ENCODE data around the gene RPS8.

RPS8 gene

DNA sequence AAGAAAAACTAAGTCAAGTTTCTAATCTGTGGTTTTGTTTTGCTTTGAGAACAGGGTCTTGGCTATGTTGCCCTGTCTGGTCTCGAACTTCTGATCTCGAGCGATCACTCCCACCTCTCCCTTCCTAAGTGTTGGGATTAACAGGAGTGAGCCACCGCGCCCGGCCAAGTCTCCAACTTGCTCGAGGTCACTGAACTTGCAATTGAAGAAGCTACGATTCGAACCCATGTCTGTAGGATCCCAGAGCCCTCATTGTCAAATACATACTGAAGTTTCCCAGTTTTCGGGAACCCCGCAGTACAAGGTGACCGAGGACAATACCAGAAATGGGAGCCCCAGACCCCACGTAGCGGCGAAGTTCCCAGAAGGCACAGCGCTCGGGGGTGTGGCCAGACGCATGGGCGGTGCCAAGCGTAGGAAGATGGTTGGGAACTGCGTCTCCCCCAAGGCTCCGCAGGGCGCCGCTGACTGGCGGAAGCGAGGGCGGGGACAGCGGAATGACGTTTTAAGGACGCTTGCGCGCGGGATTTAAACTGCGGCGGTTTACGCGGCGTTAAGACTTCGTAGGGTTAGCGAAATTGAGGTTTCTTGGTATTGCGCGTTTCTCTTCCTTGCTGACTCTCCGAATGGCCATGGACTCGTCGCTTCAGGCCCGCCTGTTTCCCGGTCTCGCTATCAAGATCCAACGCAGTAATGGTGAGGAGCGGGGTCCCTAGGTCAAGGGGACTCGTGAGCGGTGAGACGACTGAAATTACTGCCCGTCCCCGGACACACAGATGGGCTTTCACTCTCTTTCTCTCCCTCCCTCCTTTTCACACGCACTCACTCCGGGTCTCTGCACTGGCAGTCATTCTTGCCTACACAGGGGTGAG, 35.8 kb upstream of the RPS8 start, which contains the start of gene KIF2C:
KIF2C (plus strand) TSS at position 531 of the 872 bp plus-strand sequence; CDS start at position 627, 96 bp downstream.
- TF ChIP-seq, protein P1, sequence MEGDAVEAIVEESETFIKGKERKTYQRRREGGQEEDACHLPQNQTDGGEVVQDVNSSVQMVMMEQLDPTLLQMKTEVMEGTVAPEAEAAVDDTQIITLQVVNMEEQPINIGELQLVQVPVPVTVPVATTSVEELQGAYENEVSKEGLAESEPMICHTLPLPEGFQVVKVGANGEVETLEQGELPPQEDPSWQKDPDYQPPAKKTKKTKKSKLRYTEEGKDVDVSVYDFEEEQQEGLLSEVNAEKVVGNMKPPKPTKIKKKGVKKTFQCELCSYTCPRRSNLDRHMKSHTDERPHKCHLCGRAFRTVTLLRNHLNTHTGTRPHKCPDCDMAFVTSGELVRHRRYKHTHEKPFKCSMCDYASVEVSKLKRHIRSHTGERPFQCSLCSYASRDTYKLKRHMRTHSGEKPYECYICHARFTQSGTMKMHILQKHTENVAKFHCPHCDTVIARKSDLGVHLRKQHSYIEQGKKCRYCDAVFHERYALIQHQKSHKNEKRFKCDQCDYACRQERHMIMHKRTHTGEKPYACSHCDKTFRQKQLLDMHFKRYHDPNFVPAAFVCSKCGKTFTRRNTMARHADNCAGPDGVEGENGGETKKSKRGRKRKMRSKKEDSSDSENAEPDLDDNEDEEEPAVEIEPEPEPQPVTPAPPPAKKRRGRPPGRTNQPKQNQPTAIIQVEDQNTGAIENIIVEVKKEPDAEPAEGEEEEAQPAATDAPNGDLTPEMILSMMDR (conservative IDR thresholded peaks at IDR 0.05; ENCODE audit: control insufficient read depth, insufficient read depth, low read depth, low read length): no peak
- peak; percentile 97 for DNase-seq (ENCODE audit: low read depth)
- peak within 1 kb of the TSS; percentile 98 for H3K4me3 ChIP-seq (ENCODE audit: control insufficient read depth, low read depth, low read length)

DNA sequence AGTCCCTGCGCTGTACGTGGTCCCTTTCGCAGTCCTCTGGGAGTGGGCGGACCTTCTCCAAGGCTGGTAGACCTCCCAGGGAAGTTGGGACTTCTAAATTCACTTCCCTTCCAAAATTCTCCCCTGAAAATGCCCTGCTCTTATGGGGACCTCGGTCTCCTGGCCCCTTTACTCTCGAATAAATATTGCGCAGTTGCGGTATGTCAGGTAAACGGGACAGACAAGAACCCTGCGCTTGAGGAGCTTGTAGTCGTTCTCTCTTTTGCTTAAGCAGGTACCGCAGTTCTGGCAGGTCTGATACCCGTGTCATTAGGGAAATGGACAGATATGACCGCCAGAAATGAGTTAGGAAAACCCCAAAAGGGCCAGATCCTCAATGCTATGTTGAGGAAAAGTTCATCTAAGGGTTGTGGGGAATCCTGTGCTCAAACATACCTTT, 35.1 kb upstream of the RPS8 start:
- H3K4me3 ChIP-seq (ENCODE audit: control insufficient read depth, low read depth, low read length): peak overlapping the region; percentile 98
- DNase-seq (ENCODE audit: low read depth): no peak
- TF ChIP-seq, protein P1 (conservative IDR thresholded peaks at IDR 0.05; ENCODE audit: control insufficient read depth, insufficient read depth, low read depth, low read length): no peak

DNA sequence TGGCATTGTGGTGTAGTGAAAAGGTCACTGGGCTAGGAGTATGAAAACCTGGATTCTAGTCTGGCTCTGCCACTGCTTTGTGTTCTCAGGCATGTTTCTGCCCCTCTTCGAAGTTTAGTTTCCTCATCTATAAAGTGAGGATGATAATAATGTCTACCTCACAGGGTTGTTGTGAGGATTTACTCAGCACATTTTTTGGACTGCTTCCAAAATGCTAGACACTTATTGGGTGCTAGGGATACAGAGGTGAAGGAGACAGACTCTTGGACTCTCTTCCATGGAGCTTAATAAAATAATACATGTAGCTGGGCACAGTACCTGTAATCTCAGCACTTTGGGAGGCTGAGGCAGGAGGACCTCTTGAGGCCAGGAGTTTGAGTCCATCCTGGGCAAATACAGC, 32.1 kb upstream of the RPS8 start:
- TF ChIP-seq, protein P1 (conservative IDR thresholded peaks at IDR 0.05; ENCODE audit: control insufficient read depth, insufficient read depth, low read depth, low read length): no peak

DNA sequence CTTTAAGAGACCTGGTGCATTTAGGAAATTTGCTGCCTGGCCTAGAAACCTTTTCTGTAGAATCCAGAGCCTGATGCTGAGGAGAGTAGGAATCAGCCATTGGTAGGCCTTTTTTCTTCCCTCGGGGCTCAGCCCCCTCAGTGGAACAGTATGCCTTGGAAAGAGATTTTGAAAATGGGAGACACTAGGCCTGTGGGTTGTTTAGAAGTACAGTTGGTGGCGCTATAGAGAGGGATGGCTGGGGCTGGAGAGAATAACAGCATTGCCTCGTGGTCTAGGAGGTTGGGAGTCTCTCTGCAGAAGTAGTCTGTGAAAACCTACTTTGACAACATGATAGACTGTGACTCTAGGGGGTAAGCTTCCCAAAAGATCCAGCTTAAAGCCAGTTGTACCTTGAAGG, 27.5 kb upstream of the RPS8 start:
- no peak overlapping the region for H3K4me3 ChIP-seq (ENCODE audit: control insufficient read depth, low read depth, low read length)
- no peak for DNase-seq (ENCODE audit: low read depth)
- TF ChIP-seq, protein P1 (conservative IDR thresholded peaks at IDR 0.05; ENCODE audit: control insufficient read depth, insufficient read depth, low read depth, low read length): peak; percentile 13

More for the DNA sequence above, 32.1 kb upstream of the RPS8 start:
- no peak for DNase-seq (ENCODE audit: low read depth)
- H3K4me3 ChIP-seq (ENCODE audit: control insufficient read depth, low read depth, low read length): no peak overlapping the region

DNA sequence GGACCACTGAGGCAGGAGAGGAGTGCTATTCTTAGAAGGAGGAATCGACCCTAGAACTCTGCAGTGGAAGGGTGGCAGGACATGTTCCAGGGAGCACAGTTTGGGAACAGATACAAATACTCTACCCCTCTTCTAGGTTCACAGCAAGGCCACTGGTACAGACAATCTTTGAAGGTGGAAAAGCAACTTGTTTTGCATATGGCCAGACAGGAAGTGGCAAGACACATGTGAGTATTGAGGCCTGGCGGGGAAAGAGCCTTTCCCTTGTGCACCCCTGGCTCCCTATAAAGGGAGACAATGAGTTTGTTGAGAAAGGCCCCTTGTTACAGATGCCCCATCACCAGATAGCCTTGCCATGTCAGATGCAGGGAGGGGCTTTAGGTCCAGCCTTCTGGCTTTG, 17.9 kb upstream of the RPS8 start:
- no peak overlapping the region for H3K4me3 ChIP-seq (ENCODE audit: control insufficient read depth, low read depth, low read length)
- TF ChIP-seq, protein P1 (conservative IDR thresholded peaks at IDR 0.05; ENCODE audit: control insufficient read depth, insufficient read depth, low read depth, low read length): no peak
- no peak for DNase-seq (ENCODE audit: low read depth)

DNA sequence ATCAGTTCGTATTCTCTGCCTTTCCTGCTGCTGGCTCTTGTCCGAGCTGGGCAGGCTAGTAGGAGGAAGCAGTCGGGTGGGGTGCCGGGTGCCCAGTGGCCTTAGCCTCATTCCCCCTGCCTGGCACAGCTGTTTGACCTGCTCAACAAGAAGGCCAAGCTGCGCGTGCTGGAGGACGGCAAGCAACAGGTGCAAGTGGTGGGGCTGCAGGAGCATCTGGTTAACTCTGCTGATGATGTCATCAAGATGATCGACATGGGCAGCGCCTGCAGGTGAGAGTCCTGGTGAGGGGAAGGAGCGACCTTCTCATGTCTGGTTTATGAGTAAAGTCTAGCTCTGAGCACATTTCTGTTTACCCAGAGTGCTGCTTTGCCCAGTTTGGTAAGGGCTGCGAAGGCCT, 16.3 kb upstream of the RPS8 start:
- H3K4me3 ChIP-seq (ENCODE audit: control insufficient read depth, low read depth, low read length): no peak overlapping the region
- TF ChIP-seq, protein P1 (conservative IDR thresholded peaks at IDR 0.05; ENCODE audit: control insufficient read depth, insufficient read depth, low read depth, low read length): no peak
- no peak for DNase-seq (ENCODE audit: low read depth)
